H1 (cell line): ENCODE measurements around the gene PLEKHM1. TPM values are rescaled to one million over a fixed set of nuclear protein-coding genes. Genes with fewer than 3 reads are reported as not detected.

Source experiments
- CTCF ChIA-PET: fragments of 300-600 bp; sonication (Branson Sonifier 250); formaldehyde crosslinking; loops from one replicate; lab custom pipeline; 2021; ENCODE audit not compliant: partially characterized antibody; lab: Charles Lee
- POLR2A ChIA-PET: fragments of 300-600 bp; sonication (Branson Sonifier 250); formaldehyde crosslinking; loops from one replicate; lab custom pipeline; 2021; ENCODE audit warnings: inconsistent platforms; ENCODE audit not compliant: partially characterized antibody; lab: Charles Lee
- DNase-seq, 2 experiments: peaks; one replicate each; pipeline versions ENCODE4 v3.0.0 to v3.0.0-alpha.2; 2010 to 2022; ENCODE audit warnings: low spot score in 2 of 2, low read depth in 1 of 2, mixed read lengths in 1 of 2
- FAIRE-seq: peaks from 2 replicates; lab custom pipeline; 2011; peaks lifted over from hg19 to GRCh38; lab: Jason Lieb, UNC
- H2AFZ ChIP-seq: 2 replicates; pipeline ENCODE4 v1.8.1; 2012; ENCODE audit warnings: low read length, inconsistent platforms
- H2AK5ac ChIP-seq: 2 replicates; pipeline ENCODE4 v1.6.1; 2013; ENCODE audit warnings: low read depth, low read length
- H2BK120ac ChIP-seq: replicated peaks from 2 replicates; pipeline ENCODE3; 2013; ENCODE audit warnings: low read depth, low read length, inconsistent platforms
- H2BK12ac ChIP-seq: 2 replicates; pipeline ENCODE4 v1.6.1; 2013; ENCODE audit warnings: low read depth, low read length
- H2BK15ac ChIP-seq: 2 replicates; pipeline ENCODE4 v1.6.1; 2013; ENCODE audit warnings: low read length
- H2BK20ac ChIP-seq: 2 replicates; pipeline ENCODE4 v1.6.1; 2013; ENCODE audit warnings: low read length
- H2BK5ac ChIP-seq: 2 replicates; pipeline ENCODE4 v1.6.1; 2013; ENCODE audit warnings: low read depth, low read length
- H3K14ac ChIP-seq: 2 replicates; pipeline ENCODE4 v1.6.1; 2013; ENCODE audit warnings: inconsistent platforms; ENCODE audit not compliant: insufficient read length
- H3K18ac ChIP-seq: 2 replicates; pipeline ENCODE4 v1.6.1; 2013; ENCODE audit warnings: low read length; ENCODE audit errors: extremely low read depth
- H3K23ac ChIP-seq: 2 replicates; pipeline ENCODE4 v1.6.1; 2013; ENCODE audit warnings: inconsistent platforms; ENCODE audit not compliant: insufficient read length
- H3K23me2 ChIP-seq: 2 replicates; pipeline ENCODE4 v1.6.1; 2013; ENCODE audit warnings: low read depth, low read length
- H3K27ac ChIP-seq: 2 replicates; pipeline ENCODE4 v1.6.1; 2011; ENCODE audit warnings: low read depth, low read length, inconsistent platforms
- H3K27me3 ChIP-seq, 4 experiments: replicated peaks in 1 of 4; 1 replicate in 1 of 4; 2 replicates in 3 of 4; pipeline versions ENCODE4 v1.6.1 to v1.8.1; 2011 to 2013; ENCODE audit warnings: low read length in 3 of 4, mild to moderate bottlenecking in 3 of 4, inconsistent platforms in 2 of 4, mixed read lengths in 2 of 4, moderate library complexity in 1 of 4; ENCODE audit not compliant: control insufficient read depth in 3 of 4, insufficient read depth in 3 of 4; ENCODE audit errors: extremely low read depth in 1 of 4
- H3K36me3 ChIP-seq, 4 experiments: 2 replicates each; pipeline versions ENCODE4 v1.6.1 to v1.8.1; 2011 to 2013; ENCODE audit warnings: mild to moderate bottlenecking in 4 of 4, low read length in 3 of 4, moderate library complexity in 2 of 4, control low read depth in 1 of 4, inconsistent platforms in 1 of 4; ENCODE audit not compliant: insufficient read depth in 4 of 4, control insufficient read depth in 2 of 4
- H3K4ac ChIP-seq: replicated peaks from 2 replicates; pipeline ENCODE3; 2013; ENCODE audit warnings: low read length, low read depth, mixed read lengths, inconsistent platforms; ENCODE audit not compliant: insufficient read length
- H3K4me1 ChIP-seq, 4 experiments: replicated peaks in 1 of 4; 1 replicate in 1 of 4; 2 replicates in 3 of 4; pipeline versions ENCODE4 v1.6.1 to v1.8.1; 2011 to 2013; ENCODE audit warnings: low read length in 3 of 4, inconsistent platforms in 2 of 4, mixed read lengths in 1 of 4; ENCODE audit not compliant: insufficient read depth in 4 of 4, control insufficient read depth in 3 of 4
- H3K4me2 ChIP-seq, 2 experiments: 2 replicates each; pipeline versions ENCODE4 v1.6.1 to v1.8.1; 2011 to 2013; ENCODE audit warnings: low read depth in 2 of 2, low read length in 2 of 2, control low read depth in 1 of 2, inconsistent platforms in 1 of 2, mild to moderate bottlenecking in 1 of 2; ENCODE audit not compliant: insufficient read depth in 1 of 2
- H3K4me3 ChIP-seq, 4 experiments: fragments of 200-600, 300-600 bp in 1 of 4; sonication (generic), shearing (Covaris generic), sonication (Bioruptor Twin) in 1 of 4; 2 replicates each; pipeline versions ENCODE4 v1.5.1 to v1.8.1; 2011 to 2016; ENCODE audit warnings: low read length in 4 of 4, low read depth in 3 of 4, control low read depth in 2 of 4, inconsistent platforms in 2 of 4, mild to moderate bottlenecking in 2 of 4, mixed read lengths in 1 of 4, moderate library complexity in 1 of 4; ENCODE audit not compliant: insufficient read depth in 2 of 4; ENCODE audit errors: extremely low read depth in 1 of 4
- H3K56ac ChIP-seq: replicated peaks from 2 replicates; pipeline ENCODE3; 2013; ENCODE audit warnings: low read depth, mild to moderate bottlenecking, mixed read lengths, low read length, inconsistent platforms; ENCODE audit not compliant: insufficient read length
- H3K79me1 ChIP-seq: 2 replicates; pipeline ENCODE4 v1.6.1; 2013; ENCODE audit warnings: low read depth, low read length, control low read depth
- H3K79me2 ChIP-seq, 2 experiments: 2 replicates each; pipeline versions ENCODE4 v1.6.1 to v1.8.1; 2012 to 2013; ENCODE audit warnings: low read length in 2 of 2, mild to moderate bottlenecking in 2 of 2, inconsistent platforms in 1 of 2; ENCODE audit not compliant: insufficient read depth in 2 of 2, control insufficient read depth in 1 of 2
- H3K9ac ChIP-seq, 4 experiments: replicated peaks in 1 of 4; 1 replicate in 1 of 4; 2 replicates in 3 of 4; pipeline versions ENCODE4 v1.6.1 to v1.8.1; 2011 to 2013; ENCODE audit warnings: low read depth in 3 of 4, low read length in 3 of 4, control low read depth in 2 of 4, mild to moderate bottlenecking in 2 of 4, moderate library complexity in 2 of 4, inconsistent platforms in 1 of 4; ENCODE audit errors: extremely low read depth in 1 of 4
- H3K9me3 ChIP-seq, 2 experiments: 2 replicates each; pipeline versions ENCODE4 v1.6.1 to v1.8.1; 2012 to 2013; ENCODE audit warnings: mild to moderate bottlenecking in 2 of 2, moderate library complexity in 2 of 2, control low read depth in 1 of 2, inconsistent platforms in 1 of 2, low read depth in 1 of 2, low read length in 1 of 2, mixed read lengths in 1 of 2; ENCODE audit not compliant: insufficient read depth in 2 of 2
- H4K20me1 ChIP-seq, 2 experiments: replicated peaks in 1 of 2; 2 replicates each; pipeline versions ENCODE3 to v1.8.1; 2011 to 2013; ENCODE audit warnings: inconsistent platforms in 2 of 2, low read length in 2 of 2, mild to moderate bottlenecking in 1 of 2; ENCODE audit not compliant: insufficient read depth in 2 of 2, control insufficient read depth in 1 of 2
- H4K5ac ChIP-seq: 2 replicates; pipeline ENCODE4 v1.6.1; 2013; ENCODE audit warnings: low read length, low read depth, mixed read lengths, inconsistent platforms; ENCODE audit not compliant: insufficient read length
- H4K8ac ChIP-seq: 2 replicates; pipeline ENCODE4 v1.8.0; 2013; ENCODE audit warnings: mild to moderate bottlenecking, moderate library complexity, low read length, inconsistent platforms; ENCODE audit not compliant: insufficient read depth; ENCODE audit errors: extremely low read depth
- H4K91ac ChIP-seq: replicated peaks from 2 replicates; pipeline ENCODE3; 2013; ENCODE audit warnings: low read length, mixed read lengths, inconsistent platforms; ENCODE audit not compliant: insufficient read length
- BCL11A ChIP-seq, 2 experiments: IDR thresholded peaks; one replicate each; pipeline ENCODE4 v1.6.1; 2011; ENCODE audit warnings: low read depth in 2 of 2, low read length in 2 of 2, mild to moderate bottlenecking in 2 of 2
- EGR1 ChIP-seq: IDR thresholded peaks from 2 replicates; pipeline ENCODE4 v1.6.1; 2011; ENCODE audit warnings: low read depth, low read length, borderline replicate concordance
- GTF2F1 ChIP-seq: IDR thresholded peaks from 2 replicates; pipeline ENCODE4 v1.6.1; 2012; ENCODE audit warnings: low read depth, low read length, improper control_type of control experiment, borderline replicate concordance
- NANOG ChIP-seq: IDR thresholded peaks from 2 replicates; pipeline ENCODE4 v1.6.1; 2011; ENCODE audit warnings: low read length, low read depth, mild to moderate bottlenecking, inconsistent platforms; ENCODE audit not compliant: insufficient read depth, poor library complexity, severe bottlenecking
- POLR2A ChIP-seq, 2 experiments: IDR thresholded peaks; 1 replicate in 1 of 2; 2 replicates in 1 of 2; pipeline ENCODE4 v1.6.1; 2011; ENCODE audit warnings: low read depth in 2 of 2, low read length in 2 of 2, mild to moderate bottlenecking in 2 of 2; ENCODE audit errors: control extremely low read depth in 1 of 2
- RAD21 ChIP-seq, 2 experiments: IDR thresholded peaks in 1 of 2; conservative IDR thresholded peaks in 1 of 2; 2 replicates each; pipeline ENCODE4 v1.6.1; 2011; ENCODE audit warnings: low read depth in 2 of 2, low read length in 2 of 2, improper control_type of control experiment in 1 of 2, inconsistent platforms in 1 of 2, mild to moderate bottlenecking in 1 of 2, moderate library complexity in 1 of 2
- RXRA ChIP-seq: IDR thresholded peaks from 2 replicates; pipeline ENCODE4 v1.6.1; 2011; ENCODE audit warnings: low read depth, mild to moderate bottlenecking, low read length, moderate library complexity; ENCODE audit not compliant: insufficient read depth
- SP1 ChIP-seq: IDR thresholded peaks from 2 replicates; pipeline ENCODE4 v1.6.1; 2011; ENCODE audit warnings: low read depth, low read length
- WGBS, 2 experiments: shearing (Covaris generic) in 1 of 2; methylation state at CpG; one replicate each; pipeline versions ENCODE4 v1.1.6 to v1.1.7; 2013 to 2015; ENCODE audit warnings: low lambda C conversion rate in 2 of 2, mixed read lengths in 2 of 2, inconsistent platforms in 1 of 2, low coverage in 1 of 2, missing lambda C conversion rate in 1 of 2; ENCODE audit not compliant: insufficient replicate concordance in 2 of 2, insufficient coverage in 1 of 2, insufficient read length in 1 of 2; ENCODE audit errors: extremely low coverage in 1 of 2, missing lambda C conversion rate in 1 of 2; 5-methylcytosine and 5-hydroxymethylcytosine counted together
- polyA plus RNA-seq, 7 experiments: library from polyadenylated mRNA; depleted of rRNA in 3 of 7; stranded (reverse) in 5 of 7; unstranded in 2 of 7; fragments of >200 nt in 5 of 7; fragments of 200-250 nt in 2 of 7; gene quantifications; 1 replicate in 5 of 7; 2 replicates in 1 of 7; 4 replicates in 1 of 7; pipeline versions ENCODE4 v1.2.1 to v1.2.3, GENCODE V29; 2011 to 2013; ENCODE audit warnings: missing spikeins in 2 of 7, mixed read lengths in 2 of 7
- total RNA-seq: library from RNA; stranded (reverse); fragmentation: NEBNext Ultra II Directional; extraction: Animal tissue kit (Norgen Biotek cat#: 25700); gene quantifications from 2 replicates; pipeline ENCODE4 v1.2.1, GENCODE V29; 2021

PLEKHM1 gene
- total and polyA plus RNA-seq, 2 of the 8 experiments (the other 6 are each of a cell fraction or from before 2014, with no cell fraction given) = 7.6 to 17.9 TPM

DNA sequence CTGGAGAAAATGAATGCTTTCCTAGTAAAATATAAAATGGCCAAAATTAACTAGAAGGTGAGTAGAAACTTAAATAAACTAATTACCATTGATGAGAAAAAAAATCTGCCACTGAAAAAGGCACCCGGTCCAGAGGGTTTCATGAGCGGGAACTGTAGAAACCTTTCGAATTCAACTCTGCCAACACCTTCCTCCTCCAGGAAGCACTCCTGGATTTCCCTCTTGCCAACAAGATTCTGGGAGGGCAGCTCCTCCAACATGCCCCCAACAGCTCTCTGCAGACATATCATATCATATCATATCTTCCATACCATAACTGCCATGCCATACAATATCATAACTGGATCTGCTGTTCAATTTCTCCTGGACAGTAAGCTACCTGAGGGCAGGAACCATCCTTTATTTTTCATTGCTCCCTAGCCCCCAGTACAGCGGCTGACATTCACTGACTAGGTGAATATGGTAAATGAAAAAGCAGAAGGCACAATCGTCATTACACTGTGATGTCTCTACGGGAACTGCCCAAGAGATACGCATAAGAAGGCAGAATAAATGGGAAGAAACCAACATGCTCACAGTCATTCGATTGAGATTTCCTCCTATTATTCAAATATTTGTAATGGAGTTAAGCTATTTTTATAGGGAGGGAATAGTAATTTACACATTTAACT is 67.1 kb downstream of the PLEKHM1 start:
- DNase-seq = no peak

More for the DNA sequence above, 67.1 kb downstream of the PLEKHM1 start:
- no peak for TF ChIP-seq NANOG
- no peak for TF ChIP-seq GTF2F1
- no peak for TF ChIP-seq POLR2A (IDR thresholded peaks at IDR 0.05; ENCODE audit: control extremely low read depth in 1 of 2, low read depth in 2 of 2, low read length in 2 of 2)
- no peak for TF ChIP-seq BCL11A (IDR thresholded peaks at IDR 0.05; ENCODE audit: low read depth in 2 of 2, low read length in 2 of 2)
- TF ChIP-seq SP1 = no peak
- no peak for TF ChIP-seq EGR1
- no peak for TF ChIP-seq RAD21 (IDR thresholded peaks at IDR 0.05 in 1 of 2, conservative IDR thresholded peaks at IDR 0.05 in 1 of 2; ENCODE audit: low read depth in 2 of 2, low read length in 2 of 2)
- TF ChIP-seq RXRA = no peak
- H3K4me1 ChIP-seq = peaks cover 0 to 18% (median 11%) of the 10 kb centered on the region in 4 experiments; a peak in 6 of 7 replicates
- no peaks in the 10 kb centered on the region for H3K36me3 ChIP-seq
- no peak overlapping the region for H2BK20ac ChIP-seq
- H2AFZ ChIP-seq = no peak overlapping the region
- POLR2A ChIA-PET = interaction anchor here (1.2 to 4.9 kb wide), 4 partner anchors 10 to 275 kb away, joined by 3 to 25 read pairs (median 3); partner anchors contain the start of genes ARHGAP27 and HEXIM1
- CTCF ChIA-PET = interaction anchor here (1.0 to 12.6 kb wide), 4 partner anchors 11 to 179 kb away, joined by 3 to 331 read pairs (median 4); no protein-coding TSS in a partner anchor
- no peak overlapping the region for H4K8ac ChIP-seq
- H2BK12ac ChIP-seq = no peak overlapping the region
- H3K79me2 ChIP-seq = peaks cover 0 to 5% of the 10 kb centered on the region in 2 experiments; a peak in 1 of 4 replicates
- no peak overlapping the region; a peak in 1 of 4 replicates for H3K4me2 ChIP-seq
- H4K5ac ChIP-seq = no peak overlapping the region
- peaks cover 3 to 8% (median 4%) of the 10 kb centered on the region in 4 experiments for H3K27me3 ChIP-seq
- H3K9ac ChIP-seq = no peak overlapping the region
- no peak overlapping the region for H4K91ac ChIP-seq
- H4K20me1 ChIP-seq = no peaks in the 10 kb centered on the region
- no peak overlapping the region for H3K14ac ChIP-seq
- no peak overlapping the region for H3K4ac ChIP-seq
- no peak overlapping the region for H2BK15ac ChIP-seq
- no peak overlapping the region for H3K23ac ChIP-seq
- H3K27ac ChIP-seq = no peak overlapping the region
- H3K9me3 ChIP-seq = no peaks in the 10 kb centered on the region
- H3K23me2 ChIP-seq = peaks cover 4% of the 10 kb centered on the region; the same call in 1 of the 2 replicates
- H3K4me3 ChIP-seq = no peak overlapping the region
- H3K18ac ChIP-seq = no peak overlapping the region
- H2AK5ac ChIP-seq = no peak overlapping the region
- H2BK120ac ChIP-seq = no peak overlapping the region
- no peaks in the 10 kb centered on the region for H3K79me1 ChIP-seq
- no peak overlapping the region for H3K56ac ChIP-seq
- H2BK5ac ChIP-seq = no peak overlapping the region
- FAIRE-seq = no peak
- 84% methylated on average over 8 of the region's 8 CpGs; no CpG with 5 or more reads in 1 of the 2 experiments for WGBS, 2 experiments
